ENCODE data around the gene HLA-E.

The HLA-E gene

DNA sequence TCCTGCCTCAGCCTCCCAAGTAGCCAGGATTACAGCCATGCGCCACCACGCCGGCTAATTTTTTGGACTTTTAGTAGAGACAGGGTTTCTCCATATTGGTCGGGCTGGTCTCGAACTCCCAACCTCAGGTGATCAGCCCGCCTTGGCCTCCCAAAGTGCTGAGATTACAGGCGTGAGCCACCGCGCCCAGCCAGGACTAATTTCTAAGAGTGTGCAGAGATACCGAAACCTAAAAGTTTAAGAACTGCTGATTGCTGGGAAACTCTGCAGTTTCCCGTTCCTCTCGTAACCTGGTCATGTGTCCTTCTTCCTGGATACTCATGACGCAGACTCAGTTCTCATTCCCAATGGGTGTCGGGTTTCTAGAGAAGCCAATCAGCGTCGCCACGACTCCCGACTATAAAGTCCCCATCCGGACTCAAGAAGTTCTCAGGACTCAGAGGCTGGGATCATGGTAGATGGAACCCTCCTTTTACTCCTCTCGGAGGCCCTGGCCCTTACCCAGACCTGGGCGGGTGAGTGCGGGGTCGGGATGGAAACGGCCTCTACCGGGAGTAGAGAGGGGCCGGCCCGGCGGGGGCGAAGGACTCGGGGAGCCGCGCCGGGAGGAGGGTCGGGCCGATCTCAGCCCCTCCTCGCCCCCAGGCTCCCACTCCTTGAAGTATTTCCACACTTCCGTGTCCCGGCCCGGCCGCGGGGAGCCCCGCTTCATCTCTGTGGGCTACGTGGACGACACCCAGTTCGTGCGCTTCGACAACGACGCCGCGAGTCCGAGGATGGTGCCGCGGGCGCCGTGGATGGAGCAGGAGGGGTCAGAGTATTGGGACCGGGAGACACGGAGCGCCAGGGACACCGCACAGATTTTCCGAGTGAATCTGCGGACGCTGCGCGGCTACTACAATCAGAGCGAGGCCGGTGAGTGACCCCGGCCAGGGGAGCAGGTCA is at the start of gene HLA-E:
TSS of gene HLA-E (plus strand) at position 429 of the 945 bp plus-strand sequence. CDS start at position 452, 23 bp downstream.
- H3K27ac Mint-ChIP-seq: peak within 1 kb of the TSS; percentile 99
- peak; percentile 75 for DNase-seq
- H3K9me3 Mint-ChIP-seq: no peaks in the 10 kb centered on the region
- TF ChIP-seq, protein P1, sequence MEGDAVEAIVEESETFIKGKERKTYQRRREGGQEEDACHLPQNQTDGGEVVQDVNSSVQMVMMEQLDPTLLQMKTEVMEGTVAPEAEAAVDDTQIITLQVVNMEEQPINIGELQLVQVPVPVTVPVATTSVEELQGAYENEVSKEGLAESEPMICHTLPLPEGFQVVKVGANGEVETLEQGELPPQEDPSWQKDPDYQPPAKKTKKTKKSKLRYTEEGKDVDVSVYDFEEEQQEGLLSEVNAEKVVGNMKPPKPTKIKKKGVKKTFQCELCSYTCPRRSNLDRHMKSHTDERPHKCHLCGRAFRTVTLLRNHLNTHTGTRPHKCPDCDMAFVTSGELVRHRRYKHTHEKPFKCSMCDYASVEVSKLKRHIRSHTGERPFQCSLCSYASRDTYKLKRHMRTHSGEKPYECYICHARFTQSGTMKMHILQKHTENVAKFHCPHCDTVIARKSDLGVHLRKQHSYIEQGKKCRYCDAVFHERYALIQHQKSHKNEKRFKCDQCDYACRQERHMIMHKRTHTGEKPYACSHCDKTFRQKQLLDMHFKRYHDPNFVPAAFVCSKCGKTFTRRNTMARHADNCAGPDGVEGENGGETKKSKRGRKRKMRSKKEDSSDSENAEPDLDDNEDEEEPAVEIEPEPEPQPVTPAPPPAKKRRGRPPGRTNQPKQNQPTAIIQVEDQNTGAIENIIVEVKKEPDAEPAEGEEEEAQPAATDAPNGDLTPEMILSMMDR (IDR thresholded peaks at IDR 0.05): no peak
- peaks cover 21% of the 10 kb centered on the region for H3K36me3 Mint-ChIP-seq (ENCODE audit: low read depth)
- H3K27me3 Mint-ChIP-seq (ENCODE audit: low read depth, poor library complexity): no peaks in the 10 kb centered on the region
- H3K4me3 Mint-ChIP-seq: peak within 1 kb of the TSS; percentile 93
- H3K4me1 Mint-ChIP-seq: peaks cover 12% of the 10 kb centered on the region

DNA sequence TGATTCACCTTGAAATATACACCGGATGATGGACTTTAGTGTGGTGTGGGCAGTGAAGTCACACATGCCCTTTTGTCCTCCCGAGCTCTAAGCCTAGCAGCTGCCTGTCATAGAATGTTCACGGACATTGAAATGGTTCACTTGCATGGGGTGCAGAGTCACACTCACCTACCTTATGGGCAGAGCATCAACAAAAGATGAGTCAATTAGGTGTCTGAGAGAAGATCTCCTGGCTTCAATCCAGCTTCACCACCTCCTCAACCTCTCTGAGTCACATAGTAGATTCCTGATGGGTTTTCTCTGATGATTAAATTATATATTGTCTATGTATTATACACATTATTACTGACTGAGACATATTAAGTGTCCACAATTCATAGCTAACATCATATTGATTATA is 48.1 kb upstream of the HLA-E start:
- no peak overlapping the region for H3K4me3 Mint-ChIP-seq
- no peak for DNase-seq
- no peak overlapping the region for H3K27ac Mint-ChIP-seq
- peaks cover 10% of the 10 kb centered on the region for H3K4me1 Mint-ChIP-seq
- no peaks in the 10 kb centered on the region for H3K36me3 Mint-ChIP-seq (ENCODE audit: low read depth)
- peaks cover 74% of the 10 kb centered on the region for H3K27me3 Mint-ChIP-seq (ENCODE audit: low read depth, poor library complexity)
- TF ChIP-seq, protein P1 (IDR thresholded peaks at IDR 0.05): no peak
- H3K9me3 Mint-ChIP-seq: no peaks in the 10 kb centered on the region

DNA sequence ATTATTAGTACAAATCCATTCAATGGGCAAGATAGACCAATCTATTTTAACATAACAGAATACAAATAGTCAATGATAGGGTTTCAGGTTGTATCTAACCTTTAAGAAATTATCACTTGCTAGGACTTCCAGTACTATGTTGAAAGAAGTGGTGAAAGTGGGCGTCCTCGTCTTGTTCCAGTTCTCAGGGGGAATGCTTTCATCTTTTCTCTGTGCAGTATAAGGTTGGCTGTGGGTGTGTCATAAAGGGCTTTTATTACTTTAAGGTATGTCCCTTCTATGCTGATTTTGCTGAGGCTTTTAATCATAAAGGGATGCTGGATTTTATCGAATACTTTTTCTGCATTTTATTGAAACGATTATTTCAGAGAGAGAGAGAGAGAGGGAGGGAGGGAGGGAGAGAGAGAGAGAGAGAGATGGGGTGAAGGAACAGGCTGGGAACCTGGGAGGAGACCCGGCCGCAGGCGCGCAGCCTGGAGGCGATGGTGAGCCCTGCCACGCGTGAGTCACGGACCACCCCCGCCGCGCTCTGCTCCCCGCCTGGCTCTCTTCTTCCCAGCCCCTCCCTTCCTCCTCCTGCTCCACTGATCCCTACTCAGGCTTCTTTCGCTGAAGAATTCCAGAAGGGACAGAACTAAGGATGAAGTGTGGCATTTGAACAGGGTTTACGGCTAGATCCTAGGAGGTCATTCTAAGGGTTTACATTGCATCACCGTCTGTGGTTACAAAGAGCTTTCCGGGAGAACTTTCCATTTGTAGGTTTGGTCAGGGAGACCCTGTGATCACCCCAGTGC is 45.5 kb upstream of the HLA-E start:
- no peaks in the 10 kb centered on the region for H3K36me3 Mint-ChIP-seq (ENCODE audit: low read depth)
- peak overlapping the region; percentile 17 for H3K4me3 Mint-ChIP-seq
- peaks cover 69% of the 10 kb centered on the region for H3K27me3 Mint-ChIP-seq (ENCODE audit: low read depth, poor library complexity)
- TF ChIP-seq, protein P1 (IDR thresholded peaks at IDR 0.05): no peak
- no peaks in the 10 kb centered on the region for H3K9me3 Mint-ChIP-seq
- DNase-seq: peak; percentile 33
- peaks cover 10% of the 10 kb centered on the region for H3K4me1 Mint-ChIP-seq
- no peak overlapping the region for H3K27ac Mint-ChIP-seq

DNA sequence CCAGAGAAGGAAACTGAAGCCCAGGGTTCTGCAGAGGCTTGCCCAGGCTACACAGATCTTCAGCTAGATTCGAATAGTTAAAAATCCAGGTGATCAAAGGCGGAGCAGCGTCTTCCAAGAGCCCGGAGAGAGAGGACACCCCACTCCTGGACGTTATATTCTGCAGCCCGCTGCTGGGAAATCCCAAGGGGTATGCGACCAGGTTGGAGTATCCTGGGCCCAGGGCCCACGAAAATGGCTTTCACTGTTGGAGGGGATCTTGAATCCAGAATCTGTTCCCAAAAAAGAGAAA is 44.9 kb upstream of the HLA-E start:
- Mint-ChIP-seq H3K36me3 (ENCODE audit: low read depth) (no peaks in the 10 kb centered on the region), H3K9me3 (no peaks in the 10 kb centered on the region), H3K27ac (no peak overlapping the region), H3K4me3 (peak overlapping the region; percentile 17), H3K4me1 (peaks cover 10% of the 10 kb centered on the region), H3K27me3 (ENCODE audit: low read depth, poor library complexity) (peaks cover 70% of the 10 kb centered on the region)
- TF ChIP-seq, protein P1 (IDR thresholded peaks at IDR 0.05): no peak
- no peak for DNase-seq

DNA sequence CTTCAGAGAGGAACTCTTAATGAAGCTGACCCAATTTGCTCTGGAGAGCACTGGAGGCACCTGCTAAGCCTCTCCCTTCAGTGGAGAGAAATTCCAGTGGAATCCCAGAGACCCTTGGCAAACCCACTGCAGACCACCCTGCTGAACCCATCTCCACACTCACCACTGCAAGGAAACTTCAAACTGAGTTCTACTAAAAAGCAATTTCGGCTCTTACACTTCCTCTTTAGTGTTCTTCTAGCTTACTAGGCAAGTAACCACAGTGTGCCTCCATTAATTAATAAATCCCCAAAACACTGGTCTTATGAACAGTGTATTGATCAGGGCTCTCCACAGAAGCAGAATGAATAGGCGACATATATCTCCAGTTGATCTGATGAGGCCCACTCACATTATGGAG is 43.0 kb upstream of the HLA-E start:
- Mint-ChIP-seq H3K9me3 (no peaks in the 10 kb centered on the region), H3K36me3 (ENCODE audit: low read depth) (no peaks in the 10 kb centered on the region), H3K4me3 (no peak overlapping the region), H3K4me1 (peaks cover 10% of the 10 kb centered on the region), H3K27ac (no peak overlapping the region), H3K27me3 (ENCODE audit: low read depth, poor library complexity) (peaks cover 71% of the 10 kb centered on the region)
- TF ChIP-seq, protein P1 (IDR thresholded peaks at IDR 0.05): no peak
- no peak for DNase-seq
